22Rv1 (cell line): ENCODE measurements around the gene PRR19.

ENCODE experiments used
- ZFX ChIP-seq: fragments of 450-650 bp; IDR thresholded peaks from 2 replicates; pipeline ENCODE4 v1.6.1; 2017; ENCODE audit warnings: antibody characterized with exemption, borderline replicate concordance
- TF ChIP-seq, protein P1 (sequence below): fragments of 450-650 bp; IDR thresholded peaks from 2 replicates; pipeline ENCODE4 v1.5.1; 2017; ENCODE audit warnings: mild to moderate bottlenecking

- TF ChIP-seq, protein P1, sequence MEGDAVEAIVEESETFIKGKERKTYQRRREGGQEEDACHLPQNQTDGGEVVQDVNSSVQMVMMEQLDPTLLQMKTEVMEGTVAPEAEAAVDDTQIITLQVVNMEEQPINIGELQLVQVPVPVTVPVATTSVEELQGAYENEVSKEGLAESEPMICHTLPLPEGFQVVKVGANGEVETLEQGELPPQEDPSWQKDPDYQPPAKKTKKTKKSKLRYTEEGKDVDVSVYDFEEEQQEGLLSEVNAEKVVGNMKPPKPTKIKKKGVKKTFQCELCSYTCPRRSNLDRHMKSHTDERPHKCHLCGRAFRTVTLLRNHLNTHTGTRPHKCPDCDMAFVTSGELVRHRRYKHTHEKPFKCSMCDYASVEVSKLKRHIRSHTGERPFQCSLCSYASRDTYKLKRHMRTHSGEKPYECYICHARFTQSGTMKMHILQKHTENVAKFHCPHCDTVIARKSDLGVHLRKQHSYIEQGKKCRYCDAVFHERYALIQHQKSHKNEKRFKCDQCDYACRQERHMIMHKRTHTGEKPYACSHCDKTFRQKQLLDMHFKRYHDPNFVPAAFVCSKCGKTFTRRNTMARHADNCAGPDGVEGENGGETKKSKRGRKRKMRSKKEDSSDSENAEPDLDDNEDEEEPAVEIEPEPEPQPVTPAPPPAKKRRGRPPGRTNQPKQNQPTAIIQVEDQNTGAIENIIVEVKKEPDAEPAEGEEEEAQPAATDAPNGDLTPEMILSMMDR: no peak
- no peak for TF ChIP-seq ZFX
These were observed 15.4 kb upstream of the PRR19 start for GRCh38 chr19:42286349-42287016.
